ENCODE measurements around the gene FBXO21. TPM values are rescaled to one million over a fixed set of nuclear protein-coding genes. Genes with fewer than 3 reads are reported as not detected.
"Not testable (repeated sequence)": the region's sequence is repeated elsewhere in the genome, so short reads cannot be mapped to it uniquely, and the experiment has no call there.

The FBXO21 gene
- total and polyA plus RNA-seq, 8 donors = 9.0 to 42.4 (median 24.8) TPM

DNA sequence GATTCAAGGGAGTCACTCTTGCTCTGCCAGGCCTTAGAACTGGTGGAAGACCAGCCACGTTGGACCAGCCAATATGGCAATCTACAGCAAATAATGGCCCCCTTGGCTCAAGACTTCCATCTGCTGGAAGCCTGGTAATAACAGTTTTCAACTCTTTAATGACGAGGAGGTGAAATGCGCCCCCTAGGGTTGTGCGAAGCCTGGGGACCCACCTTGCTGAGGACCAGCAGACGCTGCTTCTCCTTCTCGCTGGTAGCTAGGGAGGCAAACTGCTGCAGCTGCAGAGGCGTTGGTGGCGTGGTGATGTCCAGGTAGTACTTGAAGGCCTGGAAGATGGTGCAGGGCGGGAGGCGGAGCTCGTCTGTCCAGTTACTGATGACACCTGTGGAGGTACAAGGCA, 41.5 kb upstream of the FBXO21 start:
- H3K4me3 ChIP-seq = no peak overlapping the region
- no peak for ATAC-seq
- TF ChIP-seq, protein P1, sequence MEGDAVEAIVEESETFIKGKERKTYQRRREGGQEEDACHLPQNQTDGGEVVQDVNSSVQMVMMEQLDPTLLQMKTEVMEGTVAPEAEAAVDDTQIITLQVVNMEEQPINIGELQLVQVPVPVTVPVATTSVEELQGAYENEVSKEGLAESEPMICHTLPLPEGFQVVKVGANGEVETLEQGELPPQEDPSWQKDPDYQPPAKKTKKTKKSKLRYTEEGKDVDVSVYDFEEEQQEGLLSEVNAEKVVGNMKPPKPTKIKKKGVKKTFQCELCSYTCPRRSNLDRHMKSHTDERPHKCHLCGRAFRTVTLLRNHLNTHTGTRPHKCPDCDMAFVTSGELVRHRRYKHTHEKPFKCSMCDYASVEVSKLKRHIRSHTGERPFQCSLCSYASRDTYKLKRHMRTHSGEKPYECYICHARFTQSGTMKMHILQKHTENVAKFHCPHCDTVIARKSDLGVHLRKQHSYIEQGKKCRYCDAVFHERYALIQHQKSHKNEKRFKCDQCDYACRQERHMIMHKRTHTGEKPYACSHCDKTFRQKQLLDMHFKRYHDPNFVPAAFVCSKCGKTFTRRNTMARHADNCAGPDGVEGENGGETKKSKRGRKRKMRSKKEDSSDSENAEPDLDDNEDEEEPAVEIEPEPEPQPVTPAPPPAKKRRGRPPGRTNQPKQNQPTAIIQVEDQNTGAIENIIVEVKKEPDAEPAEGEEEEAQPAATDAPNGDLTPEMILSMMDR (IDR thresholded peaks at IDR 0.05) = no peak
- FAIRE-seq = no peak
- H3K27me3 ChIP-seq = no peaks in the 10 kb centered on the region
- whole genome bisulfite sequencing, 2 donors = 88 to 93% methylated on average over 11 of the region's 11 CpGs
- DNase-seq = no peak
- no peaks in the 10 kb centered on the region for H3K9me3 ChIP-seq
- intact Hi-C loops (cut with DNase I) = no loop called here
- no peak overlapping the region for H3K27ac ChIP-seq
- H3K4me1 ChIP-seq = no peaks in the 10 kb centered on the region
- H3K36me3 ChIP-seq = no peaks in the 10 kb centered on the region

DNA sequence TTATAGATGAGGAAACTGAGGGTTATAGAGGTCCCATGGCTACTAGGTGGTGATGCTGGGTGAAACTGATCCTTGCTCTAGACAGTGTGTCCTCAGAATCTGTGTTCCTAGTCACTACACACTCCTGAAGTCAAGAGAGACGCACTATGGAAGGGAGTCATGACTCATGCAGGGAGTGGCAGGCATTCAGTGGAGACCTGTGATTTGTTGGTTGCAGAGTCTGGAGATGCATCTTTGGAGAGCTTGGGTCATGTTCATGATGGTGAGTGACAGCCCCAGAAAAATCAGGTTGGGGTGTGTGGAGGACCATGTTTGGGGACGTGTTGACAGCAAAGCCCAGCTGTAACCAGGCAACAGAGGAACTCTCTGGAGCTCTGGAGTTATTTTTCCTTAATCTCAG, 38.0 kb upstream of the FBXO21 start:
- H3K27ac ChIP-seq = no peak overlapping the region
- DNase-seq = no peak
- no peaks in the 10 kb centered on the region for H3K9me3 ChIP-seq
- ATAC-seq = no peak
- WGBS, 2 donors = 78 to 80% methylated on average over 2 of the region's 2 CpGs
- no peaks in the 10 kb centered on the region for H3K36me3 ChIP-seq
- TF ChIP-seq, protein P1 (IDR thresholded peaks at IDR 0.05) = no peak
- H3K4me1 ChIP-seq = no peaks in the 10 kb centered on the region
- no peak overlapping the region for H3K4me3 ChIP-seq
- intact Hi-C loops (cut with DNase I) = no loop called here
- no peaks in the 10 kb centered on the region for H3K27me3 ChIP-seq
- FAIRE-seq = no peak

DNA sequence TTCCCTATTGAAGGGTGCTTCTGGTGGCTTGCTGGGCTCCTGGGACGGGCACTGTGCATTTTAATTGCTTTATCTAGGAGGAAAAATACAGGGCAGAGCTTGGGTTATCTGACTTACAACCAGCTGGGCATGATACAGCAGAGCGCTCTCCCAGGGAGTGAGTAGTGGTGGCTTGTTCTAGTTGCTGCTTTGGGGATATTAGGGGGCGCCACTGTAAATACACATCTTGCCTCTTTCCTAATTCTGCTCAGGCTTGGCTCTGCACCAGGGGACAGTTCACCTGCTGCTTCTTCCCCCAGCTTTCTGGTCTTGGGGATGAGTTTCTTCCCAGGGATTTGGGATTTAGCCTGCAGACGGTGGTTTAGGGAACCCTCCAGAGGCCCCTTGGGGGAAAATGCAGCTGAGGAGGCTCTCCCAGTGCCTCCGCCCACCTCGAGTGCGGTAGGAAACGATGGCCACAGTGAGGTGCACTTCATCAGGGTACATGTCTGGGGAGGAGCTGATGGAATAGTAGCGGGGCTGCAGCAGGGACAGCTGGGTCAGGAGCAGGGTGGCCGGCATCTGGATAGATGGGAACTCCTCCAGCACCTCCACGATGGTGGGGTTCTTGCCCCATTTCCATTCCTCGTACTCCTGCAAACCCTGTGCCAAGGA, 36.9 kb upstream of the FBXO21 start:
- Histone ChIP-seq H3K4me1 (no peaks in the 10 kb centered on the region), H3K4me3 (no peak overlapping the region), H3K27ac (no peak overlapping the region), H3K27me3 (no peaks in the 10 kb centered on the region), H3K36me3 (no peaks in the 10 kb centered on the region), H3K9me3 (no peaks in the 10 kb centered on the region)
- ATAC-seq (no peak), DNase-seq (no peak), FAIRE-seq (no peak)
- WGBS, 2 donors = 71 to 74% methylated on average over 12 of the region's 12 CpGs
- TF ChIP-seq, protein P1 (IDR thresholded peaks at IDR 0.05) = no peak
- intact Hi-C loops (cut with DNase I) = no loop called here

DNA sequence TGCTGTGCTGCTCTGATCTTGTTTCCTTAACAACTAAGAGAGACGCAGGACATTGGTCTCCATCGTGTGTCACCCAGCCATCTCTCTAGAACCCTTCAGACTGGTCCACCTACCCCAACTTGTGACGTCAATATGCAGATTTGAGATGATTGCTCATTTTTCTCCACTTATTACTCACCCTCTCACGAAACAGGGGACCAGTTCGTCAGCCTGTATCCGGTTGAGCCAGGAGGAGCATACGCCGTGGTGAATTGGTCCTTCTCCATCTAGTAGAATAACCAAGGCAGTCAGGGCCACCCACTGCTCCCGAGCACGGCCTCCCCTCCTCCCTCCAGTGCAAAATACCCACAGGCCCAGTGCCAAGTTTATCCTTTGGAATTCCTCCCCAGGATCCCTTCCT, 36.2 kb upstream of the FBXO21 start:
- Histone ChIP-seq H3K4me1 (no peaks in the 10 kb centered on the region), H3K36me3 (no peaks in the 10 kb centered on the region), H3K9me3 (no peaks in the 10 kb centered on the region), H3K27me3 (no peaks in the 10 kb centered on the region), H3K27ac (no peak overlapping the region), H3K4me3 (no peak overlapping the region)
- WGBS, 2 donors = 83 to 89% methylated on average over 10 of the region's 10 CpGs
- TF ChIP-seq, protein P1 (IDR thresholded peaks at IDR 0.05) = no peak
- FAIRE-seq = no peak
- ATAC-seq = no peak
- intact Hi-C loops (cut with DNase I) = no loop called here
- DNase-seq = no peak

DNA sequence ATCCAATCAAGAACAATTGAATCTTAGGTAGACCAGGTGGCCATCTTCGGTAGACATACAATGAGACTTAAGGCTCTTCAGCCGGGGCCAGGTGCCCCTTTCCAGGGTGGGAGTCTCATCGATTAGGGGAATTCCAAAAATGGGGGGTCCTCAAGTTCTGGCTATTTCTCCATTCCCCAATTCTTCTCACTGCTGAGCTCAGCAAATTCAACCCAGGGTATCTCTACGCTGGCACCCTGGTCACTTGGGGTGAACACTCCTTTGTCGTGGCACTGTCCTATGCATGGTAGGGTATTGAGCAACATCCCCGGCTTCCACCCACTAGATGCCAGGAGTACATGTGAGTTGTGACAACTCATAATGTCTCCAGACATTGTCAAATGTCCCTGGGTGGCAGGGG, 34.9 kb upstream of the FBXO21 start:
- WGBS, 2 donors = 82 to 95% methylated on average over 6 of the region's 6 CpGs
- ATAC-seq (no peak), DNase-seq (no peak), FAIRE-seq (no peak)
- intact Hi-C loops (cut with DNase I) = no loop called here
- Histone ChIP-seq H3K9me3 (no peaks in the 10 kb centered on the region), H3K4me1 (no peaks in the 10 kb centered on the region), H3K36me3 (no peaks in the 10 kb centered on the region), H3K4me3 (no peak overlapping the region), H3K27ac (no peak overlapping the region), H3K27me3 (no peaks in the 10 kb centered on the region)
- TF ChIP-seq, protein P1 (IDR thresholded peaks at IDR 0.05) = no peak

DNA sequence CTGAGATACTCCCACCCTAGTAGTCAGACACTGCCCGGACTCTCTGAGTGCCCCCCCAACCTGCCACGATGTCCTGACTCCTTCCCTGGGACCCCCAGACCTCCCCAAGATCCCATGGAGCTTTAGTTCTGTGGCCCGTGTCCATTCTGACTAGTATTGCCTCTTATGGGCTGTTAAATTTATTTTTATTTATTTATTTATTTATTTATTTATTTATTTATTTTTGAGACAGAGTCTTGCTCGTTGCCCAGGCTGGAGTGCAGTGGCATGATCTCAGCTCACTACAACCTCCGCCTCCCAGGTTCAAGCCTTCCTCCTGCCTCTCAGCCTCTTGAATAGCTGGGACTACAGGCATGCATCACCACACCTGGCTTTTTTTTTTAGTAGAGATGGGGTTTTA, 30.7 kb upstream of the FBXO21 start:
- intact Hi-C loops (cut with DNase I); H3K4me3 ChIP-seq; H3K4me1 ChIP-seq; DNase-seq; H3K27ac ChIP-seq; ATAC-seq; H3K27me3 ChIP-seq; H3K9me3 ChIP-seq; FAIRE-seq; H3K36me3 ChIP-seq: not testable (repeated sequence)
- 88 to 92% methylated on average over 5 of the region's 5 CpGs for WGBS, 2 donors

Measured in pancreas (tissue), 10 donors.